Activated CD4-positive, alpha-beta T cell treated with anti-CD3 and anti-CD28 coated beads, Interleukin-2, amount 10 ng/mL, durations not matched to agents 7 days and 5 days (primary cell): Measurements from ENCODE around the gene ZEB2. TPM values are rescaled to one million over a fixed set of nuclear protein-coding genes. Genes with fewer than 3 reads are reported as not detected.

ENCODE experiments used
- CTCF ChIA-PET: fragments of 350-600 bp; sonication (Branson Sonifier 250); formaldehyde crosslinking; loops from one replicate; lab custom pipeline; 2021; ENCODE audit warnings: antibody characterized with exemption; lab: Charles Lee
- POLR2A ChIA-PET: fragments of 350-600 bp; sonication (Branson Sonifier 250); formaldehyde crosslinking; loops from one replicate; lab custom pipeline; 2021; ENCODE audit warnings: antibody characterized with exemption; lab: Charles Lee
- DNase-seq: peaks from one replicate; pipeline ENCODE4 v3.0.0-alpha.2; 2020
- H3K27ac Mint-ChIP-seq: one replicate; pipeline ENCODE4 v1.8.0; 2021; ENCODE audit warnings: mild to moderate bottlenecking, moderate library complexity, mixed read lengths
- H3K27me3 Mint-ChIP-seq: one replicate; pipeline ENCODE4 v1.8.0; 2021; ENCODE audit warnings: mixed read lengths
- H3K36me3 Mint-ChIP-seq: one replicate; pipeline ENCODE4 v1.8.0; 2021; ENCODE audit warnings: low read depth, mixed read lengths
- H3K4me1 Mint-ChIP-seq: one replicate; pipeline ENCODE4 v1.8.0; 2021; ENCODE audit warnings: mixed read lengths
- H3K4me3 Mint-ChIP-seq: one replicate; pipeline ENCODE4 v1.8.0; 2021; ENCODE audit warnings: mild to moderate bottlenecking, moderate library complexity, mixed read lengths
- H3K9me3 Mint-ChIP-seq: one replicate; pipeline ENCODE4 v1.8.0; 2021; ENCODE audit warnings: mixed read lengths
- total RNA-seq, 2 experiments: library from RNA; stranded (reverse); gene quantifications; one replicate each; pipeline ENCODE4 v1.2.3, GENCODE V29; 2021

ZEB2 gene
- total RNA-seq, 2 experiments from 2014 or later, result 3.3 to 3.5 TPM

DNA sequence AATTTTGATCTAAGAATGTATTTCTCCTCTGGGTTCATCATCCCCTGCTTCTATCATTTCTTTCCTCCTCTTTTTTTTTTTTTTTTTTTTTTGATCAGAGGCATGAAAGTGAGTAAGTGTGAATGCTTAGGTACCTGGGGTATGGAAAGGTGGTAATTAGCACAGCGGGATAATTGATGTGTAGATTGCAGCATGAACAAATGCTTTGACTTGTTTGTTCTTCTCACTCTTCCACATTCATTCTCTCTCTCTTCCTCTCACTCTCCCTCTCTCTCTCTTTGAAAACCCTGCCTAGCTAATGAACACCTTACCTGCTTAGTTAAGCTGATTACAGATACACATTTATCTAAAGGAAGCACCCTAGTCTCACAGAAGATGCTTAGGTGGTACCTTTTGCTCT, 74.7 kb downstream of the ZEB2 start:
- no peak for DNase-seq
- CTCF ChIA-PET, result no interaction called here

DNA sequence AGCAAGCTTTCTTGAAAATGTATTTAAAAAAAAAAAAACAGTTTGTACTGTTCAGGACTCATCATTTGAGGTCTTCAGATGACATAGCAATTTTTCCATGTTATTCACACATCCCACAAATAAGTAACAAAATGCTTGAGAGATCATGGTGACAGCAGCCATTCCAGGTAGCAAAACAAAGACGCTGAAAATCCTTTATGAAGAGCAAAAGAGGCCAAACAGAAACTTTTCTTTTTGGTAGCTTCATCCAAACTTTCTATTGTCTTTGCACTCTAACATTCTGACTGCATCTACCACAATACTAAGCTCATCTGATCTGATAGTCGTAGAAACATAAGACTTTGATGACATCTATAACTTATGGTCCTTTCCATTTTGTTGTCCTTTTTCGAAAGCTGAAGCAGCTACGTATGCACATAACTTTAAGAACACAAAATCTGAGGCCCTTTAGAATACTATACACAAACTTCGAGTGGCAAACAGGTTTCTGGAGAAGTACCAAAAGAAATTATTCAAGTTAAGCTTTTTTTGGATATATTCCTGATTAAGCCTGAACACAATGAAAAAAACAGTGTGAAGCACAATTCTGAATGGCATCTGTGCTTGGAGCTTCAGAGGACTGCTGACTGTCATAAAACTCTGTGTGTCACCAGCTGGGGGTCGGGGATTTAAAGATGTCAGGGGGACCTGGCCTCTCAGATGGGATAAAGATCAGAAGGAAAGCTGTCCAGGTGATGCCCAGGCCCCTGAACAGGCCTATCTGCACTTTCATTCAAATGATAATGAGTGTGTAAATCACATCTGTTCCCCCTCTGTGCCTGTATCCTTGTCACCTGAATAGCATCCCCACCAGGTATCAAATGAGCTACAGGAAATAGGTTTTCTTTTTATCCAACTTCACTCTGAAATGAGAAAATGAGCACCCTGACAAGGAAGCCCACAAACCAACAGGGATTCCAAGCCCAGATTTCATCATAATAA, 75.8 kb downstream of the ZEB2 start:
- Mint-ChIP-seq H3K4me3 (no peak overlapping the region), H3K4me1 (no peaks in the 10 kb centered on the region), H3K27ac (no peak overlapping the region), H3K9me3 (peaks cover 2% of the 10 kb centered on the region), H3K27me3 (peaks cover 4% of the 10 kb centered on the region), H3K36me3 (no peaks in the 10 kb centered on the region)
- ChIA-PET POLR2A (no interaction called here), CTCF (no interaction called here)
- DNase-seq, result no peak

More for the DNA sequence above, 74.7 kb downstream of the ZEB2 start:
- Mint-ChIP-seq H3K4me3 (no peak overlapping the region), H3K36me3 (no peaks in the 10 kb centered on the region), H3K27me3 (peaks cover 4% of the 10 kb centered on the region), H3K27ac (no peak overlapping the region), H3K4me1 (no peaks in the 10 kb centered on the region), H3K9me3 (peaks cover 2% of the 10 kb centered on the region)
- POLR2A ChIA-PET, result no interaction called here

DNA sequence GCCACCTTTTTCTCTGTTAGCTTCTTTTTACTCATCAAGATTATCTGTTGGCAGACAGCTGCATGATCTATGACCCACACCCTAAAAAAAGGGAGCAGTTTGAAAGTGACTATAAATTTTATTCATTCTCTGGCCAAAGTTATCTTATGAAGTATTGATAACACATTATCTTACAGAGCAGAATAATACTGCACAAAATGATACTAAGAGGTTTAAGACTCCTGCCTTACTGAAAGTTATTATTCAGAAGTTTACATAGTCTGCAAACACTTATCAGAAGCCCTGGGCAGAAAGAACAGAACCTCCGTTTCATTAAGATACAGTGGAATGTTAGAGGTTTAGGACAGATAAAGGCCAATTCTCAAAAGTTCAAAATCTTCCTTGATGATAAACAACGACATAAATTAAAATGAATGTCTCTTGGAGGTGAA, 78.2 kb downstream of the ZEB2 start:
- H3K4me3 Mint-ChIP-seq, result no peak overlapping the region
- CTCF ChIA-PET, result no interaction called here

DNA sequence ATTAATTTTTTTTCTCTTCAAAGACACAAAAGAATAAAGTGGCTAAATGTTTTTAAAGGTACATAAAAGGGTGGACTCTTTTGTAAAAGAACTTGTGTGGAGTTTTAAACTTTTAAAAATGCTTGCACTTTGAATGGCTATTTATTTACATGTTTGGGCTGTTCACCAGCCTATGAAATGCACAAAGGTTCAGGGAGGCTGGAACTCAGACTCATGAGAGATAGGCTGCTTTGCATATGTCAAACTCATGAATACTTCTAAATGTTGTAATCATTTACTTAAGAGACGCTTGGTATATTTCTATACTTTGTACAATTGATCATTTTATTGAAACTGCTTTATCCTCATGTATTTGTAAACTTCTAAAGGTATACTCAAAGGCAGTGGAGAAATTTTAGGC, 79.9 kb downstream of the ZEB2 start:
- H3K4me3 Mint-ChIP-seq, result no peak overlapping the region
- DNase-seq, result no peak
- ChIA-PET POLR2A (no interaction called here), CTCF (no interaction called here)
- no peak overlapping the region for H3K27ac Mint-ChIP-seq
- no peaks in the 10 kb centered on the region for H3K36me3 Mint-ChIP-seq
- peaks cover 9% of the 10 kb centered on the region for H3K27me3 Mint-ChIP-seq
- no peaks in the 10 kb centered on the region for H3K9me3 Mint-ChIP-seq
- no peaks in the 10 kb centered on the region for H3K4me1 Mint-ChIP-seq

More for the DNA sequence above, 78.2 kb downstream of the ZEB2 start:
- Mint-ChIP-seq H3K4me1 (no peaks in the 10 kb centered on the region), H3K27me3 (peaks cover 9% of the 10 kb centered on the region), H3K36me3 (no peaks in the 10 kb centered on the region), H3K9me3 (no peaks in the 10 kb centered on the region), H3K27ac (no peak overlapping the region)
- DNase-seq, result no peak
- POLR2A ChIA-PET, result no interaction called here

DNA sequence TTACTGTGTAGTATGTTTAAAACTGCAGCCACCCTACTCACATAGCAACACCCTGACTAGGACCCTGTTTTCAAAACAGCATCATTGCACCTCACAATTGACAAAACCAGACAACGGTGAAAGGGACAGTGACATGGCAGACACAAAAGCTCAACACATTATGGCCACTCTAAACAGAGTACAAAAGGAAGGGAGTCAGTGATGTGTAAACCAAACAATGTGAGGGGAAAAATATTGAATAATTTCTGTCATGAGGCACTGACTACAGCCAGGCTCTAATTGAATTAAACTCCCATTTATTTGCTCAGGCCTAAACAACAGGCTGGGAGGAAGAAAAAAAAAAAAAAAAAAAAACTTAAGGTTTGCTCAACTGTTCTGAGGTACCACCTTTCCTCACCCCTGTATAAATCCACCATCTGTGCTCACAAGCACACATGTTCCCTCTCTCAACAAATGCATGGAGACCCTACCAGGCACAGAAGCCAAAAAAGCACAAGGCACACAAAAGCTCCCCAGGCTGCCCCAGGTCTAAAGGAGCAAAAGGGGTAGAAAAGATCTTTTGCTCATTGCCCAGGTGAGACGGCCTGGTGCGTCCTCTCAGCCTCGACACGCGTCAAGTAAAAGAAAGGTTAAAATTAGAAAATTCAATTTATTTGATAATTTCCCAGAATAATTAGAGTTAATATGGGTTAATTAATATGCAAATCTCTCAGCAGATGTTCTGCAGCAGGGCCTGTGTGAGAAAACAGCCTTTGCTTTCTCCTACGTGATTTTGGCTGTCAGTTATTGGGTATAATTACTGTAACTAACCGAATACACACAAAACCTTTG, 80.9 kb downstream of the ZEB2 start:
- no peak for DNase-seq
- H3K4me1 Mint-ChIP-seq, result no peaks in the 10 kb centered on the region
- H3K9me3 Mint-ChIP-seq, result no peaks in the 10 kb centered on the region
- POLR2A ChIA-PET, result no interaction called here
- H3K27me3 Mint-ChIP-seq, result peaks cover 5% of the 10 kb centered on the region
- no peak overlapping the region for H3K4me3 Mint-ChIP-seq
- no peaks in the 10 kb centered on the region for H3K36me3 Mint-ChIP-seq
- H3K27ac Mint-ChIP-seq, result no peak overlapping the region
- CTCF ChIA-PET, result interaction anchor here (0.7 kb wide), 1 partner anchor 9 kb away, joined by 4 read pairs; no protein-coding TSS in a partner anchor

DNA sequence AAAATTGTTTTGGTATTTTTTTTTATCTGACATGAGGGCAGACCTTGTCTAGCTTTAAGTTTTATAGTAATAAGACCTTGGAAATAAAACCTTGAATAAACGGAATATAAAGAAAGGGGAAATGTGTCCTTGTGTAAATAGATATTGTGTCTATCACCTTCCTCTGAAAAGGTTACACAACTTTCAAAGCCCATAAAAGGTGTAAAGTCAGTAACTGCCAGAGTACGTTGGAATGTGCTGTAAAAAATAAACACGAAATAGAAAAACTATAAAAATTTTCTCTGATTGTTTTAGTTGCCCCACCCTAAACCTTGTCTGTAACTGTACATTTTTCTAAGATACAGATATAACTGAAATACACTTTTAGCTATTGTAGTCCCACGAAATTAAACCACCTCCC, 82.3 kb downstream of the ZEB2 start:
- Mint-ChIP-seq H3K27ac (no peak overlapping the region), H3K36me3 (no peaks in the 10 kb centered on the region), H3K4me1 (no peaks in the 10 kb centered on the region), H3K27me3 (peaks cover 5% of the 10 kb centered on the region), H3K9me3 (no peaks in the 10 kb centered on the region), H3K4me3 (no peak overlapping the region)
- ChIA-PET CTCF (interaction anchor here (0.6 to 1.0 kb wide), 3 partner anchors 12 to 1219 kb away, joined by 3 read pairs; no protein-coding TSS in a partner anchor), POLR2A (no interaction called here)
- no peak for DNase-seq

DNA sequence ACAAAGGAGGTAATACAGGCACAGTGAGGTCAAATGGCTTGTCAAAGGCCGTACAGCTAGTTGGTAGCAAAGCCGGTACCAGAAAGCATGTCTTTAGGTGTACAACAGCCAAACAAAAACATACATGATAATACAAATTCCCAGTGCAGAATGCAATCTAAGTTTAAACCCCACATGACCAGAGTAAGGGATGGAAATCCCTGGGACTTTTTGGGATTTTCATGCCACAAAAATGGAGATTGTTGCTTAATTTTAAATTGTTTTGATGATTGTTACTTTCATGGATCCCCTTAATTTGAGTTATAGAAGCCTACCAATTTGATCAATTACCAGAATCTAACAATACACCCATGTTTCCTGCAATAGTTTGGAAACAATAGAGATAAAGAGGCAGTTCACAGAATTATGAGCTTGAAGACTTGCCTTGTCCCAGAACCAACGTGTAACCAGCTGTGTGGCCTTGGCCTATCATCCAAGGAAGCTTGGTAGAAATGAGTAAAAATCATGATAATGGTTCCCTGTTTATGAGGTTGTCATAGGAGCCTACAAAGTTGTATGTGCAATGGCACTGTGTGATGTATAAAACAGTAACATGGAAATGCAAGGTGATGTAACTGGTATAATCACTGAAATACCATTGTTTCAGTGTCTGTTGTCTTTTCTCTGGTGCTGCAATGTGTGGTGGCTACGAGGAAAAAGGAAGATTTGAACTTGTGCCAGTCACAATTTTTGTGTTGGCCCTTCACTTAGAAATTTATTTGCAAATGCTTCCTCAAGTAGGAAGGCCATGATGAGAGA, 85.3 kb downstream of the ZEB2 start:
- no peaks in the 10 kb centered on the region for H3K9me3 Mint-ChIP-seq
- no peak overlapping the region for H3K4me3 Mint-ChIP-seq
- no peaks in the 10 kb centered on the region for H3K4me1 Mint-ChIP-seq
- H3K27me3 Mint-ChIP-seq, result peaks cover 5% of the 10 kb centered on the region
- H3K27ac Mint-ChIP-seq, result no peak overlapping the region
- DNase-seq, result no peak
- CTCF ChIA-PET, result interaction anchor here (1.0 to 1.8 kb wide), 2 partner anchors 12 to 30 kb away, joined by 3 to 4 read pairs; no protein-coding TSS in a partner anchor
- no peaks in the 10 kb centered on the region for H3K36me3 Mint-ChIP-seq
- POLR2A ChIA-PET, result no interaction called here

DNA sequence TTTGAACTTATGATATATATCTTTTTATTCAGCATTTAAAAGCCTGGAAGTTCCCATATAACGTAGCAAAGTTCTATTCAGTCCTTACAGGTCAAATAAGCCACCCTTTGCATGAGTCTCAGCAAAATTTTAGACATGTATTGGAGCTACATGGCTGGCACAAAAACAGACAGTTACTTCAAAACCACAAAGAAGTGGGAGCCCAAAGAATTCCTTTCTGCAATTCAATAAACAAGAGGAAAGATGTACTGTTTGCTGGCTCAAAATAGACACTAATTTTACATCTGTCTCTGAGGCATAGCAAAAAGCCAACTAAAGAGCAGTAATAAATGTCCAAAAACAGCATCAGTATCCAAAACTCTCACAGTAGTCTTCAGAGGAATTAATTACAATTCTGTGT, 87.0 kb downstream of the ZEB2 start:
- Mint-ChIP-seq H3K36me3 (no peaks in the 10 kb centered on the region), H3K9me3 (no peaks in the 10 kb centered on the region), H3K27ac (no peak overlapping the region), H3K4me1 (no peaks in the 10 kb centered on the region), H3K4me3 (no peak overlapping the region), H3K27me3 (no peaks in the 10 kb centered on the region)
- POLR2A ChIA-PET, result no interaction called here
- DNase-seq, result no peak
- CTCF ChIA-PET, result interaction anchor here (1.2 kb wide), 1 partner anchor 20 kb away, joined by 4 read pairs; no protein-coding TSS in a partner anchor

DNA sequence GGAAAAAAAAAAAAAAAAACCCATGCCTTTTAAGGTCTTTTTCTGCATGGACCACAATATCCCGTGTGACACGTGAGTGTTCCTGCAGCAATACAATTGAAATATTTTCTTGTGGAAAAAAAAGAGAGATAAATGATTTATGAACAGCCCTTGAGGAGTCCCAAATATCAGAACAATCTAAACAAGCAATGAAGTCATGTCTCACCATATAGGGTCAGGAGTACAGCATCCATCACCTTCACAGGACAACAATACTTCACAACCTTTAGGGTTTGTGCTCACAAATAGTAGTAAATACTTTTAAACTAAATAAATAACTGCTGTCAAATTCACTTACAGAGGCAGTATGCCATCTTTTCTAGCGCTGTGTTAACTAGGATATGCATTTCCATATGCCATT, 87.9 kb downstream of the ZEB2 start:
- ChIA-PET POLR2A (no interaction called here), CTCF (interaction anchor here (1.2 kb wide), 1 partner anchor 21 kb away, joined by 4 read pairs; no protein-coding TSS in a partner anchor)

DNA sequence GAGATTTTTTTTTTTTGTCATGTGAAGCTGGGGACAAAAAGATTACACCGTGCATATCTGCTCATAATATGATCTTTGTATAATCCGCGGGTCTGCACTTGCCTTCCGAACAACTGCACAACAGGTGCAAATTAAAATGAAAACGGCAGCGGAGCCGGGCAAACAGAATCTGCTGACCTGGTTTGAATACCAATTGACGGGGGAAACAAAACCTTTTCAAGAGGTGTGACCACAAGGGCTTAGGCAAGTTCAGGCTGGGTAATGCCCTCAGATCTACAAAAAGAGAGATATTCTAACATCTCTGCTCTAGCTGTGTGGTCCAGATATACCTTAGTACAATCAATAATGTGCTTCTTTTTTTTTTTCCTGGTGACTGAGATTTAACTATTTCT, 88.5 kb downstream of the ZEB2 start:
- no peak for DNase-seq
- no peaks in the 10 kb centered on the region for H3K4me1 Mint-ChIP-seq
- CTCF ChIA-PET, result no interaction called here
- H3K27ac Mint-ChIP-seq, result no peak overlapping the region
- H3K36me3 Mint-ChIP-seq, result no peaks in the 10 kb centered on the region
- POLR2A ChIA-PET, result interaction anchor here (0.6 kb wide), 1 partner anchor 180 kb away, joined by 3 read pairs; no protein-coding TSS in a partner anchor
- no peaks in the 10 kb centered on the region for H3K27me3 Mint-ChIP-seq
- no peak overlapping the region for H3K4me3 Mint-ChIP-seq
- H3K9me3 Mint-ChIP-seq, result no peaks in the 10 kb centered on the region

More for the DNA sequence above, 87.9 kb downstream of the ZEB2 start:
- no peak for DNase-seq
- no peaks in the 10 kb centered on the region for H3K9me3 Mint-ChIP-seq
- no peaks in the 10 kb centered on the region for H3K4me1 Mint-ChIP-seq
- no peaks in the 10 kb centered on the region for H3K36me3 Mint-ChIP-seq
- H3K27ac Mint-ChIP-seq, result no peak overlapping the region
- H3K4me3 Mint-ChIP-seq, result no peak overlapping the region
- H3K27me3 Mint-ChIP-seq, result no peaks in the 10 kb centered on the region

DNA sequence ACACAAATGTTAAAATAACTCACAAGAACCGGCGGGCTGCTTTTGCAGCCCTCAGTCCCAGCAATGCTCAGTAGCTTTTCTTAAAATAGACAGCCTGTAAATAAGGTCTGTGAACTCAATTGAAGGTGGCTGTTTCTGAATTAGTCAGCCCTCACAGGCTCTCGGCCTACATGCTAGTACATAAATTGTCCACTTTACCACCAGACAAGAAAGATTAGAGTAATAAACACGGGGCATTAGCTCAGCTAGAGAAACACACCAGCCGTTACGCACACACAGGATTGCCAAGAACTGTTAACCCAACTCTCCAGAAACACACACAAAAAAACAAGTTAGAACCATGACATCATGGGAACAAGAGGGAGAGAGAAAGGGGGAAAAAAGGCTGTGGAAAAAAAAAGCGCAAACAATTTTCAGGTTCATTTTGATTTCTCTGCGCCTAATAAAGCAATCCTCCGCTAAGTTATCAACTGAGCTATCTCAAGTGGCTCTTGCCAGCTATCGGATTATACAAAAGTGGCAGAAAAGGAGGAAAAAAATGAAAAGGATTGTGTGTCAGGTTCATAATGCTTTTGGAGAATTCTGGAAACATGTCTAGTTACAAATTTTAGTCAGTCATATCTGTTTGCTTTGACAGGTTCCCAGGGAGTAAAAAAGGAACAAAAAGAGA, 89.1 kb downstream of the ZEB2 start:
- H3K9me3 Mint-ChIP-seq, result no peaks in the 10 kb centered on the region
- ChIA-PET POLR2A (interaction anchor here (0.6 kb wide), 1 partner anchor 180 kb away, joined by 3 read pairs; no protein-coding TSS in a partner anchor), CTCF (no interaction called here)
- H3K36me3 Mint-ChIP-seq, result no peaks in the 10 kb centered on the region
- no peaks in the 10 kb centered on the region for H3K4me1 Mint-ChIP-seq
- no peak for DNase-seq
- no peak overlapping the region for H3K27ac Mint-ChIP-seq
- H3K27me3 Mint-ChIP-seq, result no peaks in the 10 kb centered on the region
- no peak overlapping the region for H3K4me3 Mint-ChIP-seq
